Measurements from ENCODE around the gene IFNAR2. TPM values are rescaled to one million over a fixed set of nuclear protein-coding genes. Genes with fewer than 3 reads are reported as not detected.
"Not testable (repeated sequence)": the region's sequence is repeated elsewhere in the genome, so short reads cannot be mapped to it uniquely, and the experiment has no call there.

Gene IFNAR2
- total RNA-seq, 2 experiments from 2014 or later = 68.3 to 77.6 TPM

DNA sequence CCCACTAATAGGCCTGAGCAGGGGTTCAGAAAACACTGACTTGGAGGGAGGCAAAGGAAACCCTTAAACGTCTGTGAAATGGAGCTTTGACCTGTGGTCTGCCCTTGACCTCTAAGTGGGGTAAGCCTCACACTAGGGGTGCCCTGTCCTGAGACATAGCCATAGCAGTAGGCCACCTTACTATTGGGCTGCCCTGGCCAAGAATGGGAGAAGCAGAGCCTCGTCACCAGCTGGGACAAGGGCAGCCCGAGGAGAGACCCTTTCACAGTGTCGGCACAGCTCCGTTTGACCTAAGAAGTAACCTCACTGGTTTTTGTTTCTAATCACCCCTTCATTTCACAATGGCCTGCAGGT, 26.4 kb upstream of the IFNAR2 start:
- no peak overlapping the region for H3K4me3 Mint-ChIP-seq
- peaks cover 2% of the 10 kb centered on the region for H3K27me3 Mint-ChIP-seq
- ATAC-seq (ENCODE audit: low read depth) (no peak), DNase-seq (no peak)
- H3K4me1 Mint-ChIP-seq = peaks cover 48% of the 10 kb centered on the region
- peaks cover 7% of the 10 kb centered on the region for H3K9me3 Mint-ChIP-seq
- peaks cover 14% of the 10 kb centered on the region for H3K36me3 Mint-ChIP-seq
- H3K27ac Mint-ChIP-seq = no peak overlapping the region
- POLR2A ChIA-PET = interaction anchor here (2.4 to 2.8 kb wide), 2 partner anchors 122 to 158 kb away, joined by 8 to 11 read pairs; partner anchors contain the start of gene IFNAR1

GRCh38 chr21:33205476-33205875, 24.3 kb upstream of the IFNAR2 start:
- H3K36me3 Mint-ChIP-seq = peaks cover 19% of the 10 kb centered on the region
- peak overlapping the region; percentile 84 for H3K4me3 Mint-ChIP-seq
- DNase-seq = peak; percentile 50
- peak overlapping the region; percentile 94 for H3K27ac Mint-ChIP-seq
- no peaks in the 10 kb centered on the region for H3K27me3 Mint-ChIP-seq
- H3K4me1 Mint-ChIP-seq = peaks cover 40% of the 10 kb centered on the region
- H3K9me3 Mint-ChIP-seq = peaks cover 12% of the 10 kb centered on the region
- POLR2A ChIA-PET = interaction anchor here (0.6 to 2.8 kb wide), 11 partner anchors 8 to 377 kb away, joined by 3 to 11 read pairs (median 6); partner anchors contain the start of genes IFNAR1 and IL10RB
- peak; percentile 67 for ATAC-seq (ENCODE audit: low read depth)

DNA sequence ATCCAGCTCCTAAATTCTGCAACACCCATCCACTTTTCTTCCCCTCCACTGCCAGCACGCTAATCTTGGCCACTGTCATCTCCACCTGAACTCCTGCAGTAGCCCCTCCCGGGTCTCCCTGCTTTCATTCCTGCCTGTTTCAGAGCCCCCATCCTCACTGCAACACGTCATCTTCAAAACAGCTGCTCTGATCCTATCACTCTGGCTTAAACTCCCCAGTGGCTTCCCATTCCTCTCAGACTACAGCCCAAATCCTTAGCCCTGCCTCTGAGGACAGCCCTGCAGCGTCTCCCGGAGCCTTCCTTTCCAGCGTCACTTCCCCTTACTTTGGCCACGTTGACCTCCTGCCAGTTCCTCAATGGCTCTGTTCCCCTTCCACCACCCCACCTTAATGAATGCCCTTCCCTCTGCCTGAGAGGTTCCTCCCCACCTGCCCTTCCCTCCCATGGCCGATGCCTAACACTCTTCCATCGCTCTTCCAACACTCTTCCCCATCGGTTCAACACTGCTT, 22.9 kb upstream of the IFNAR2 start:
- Mint-ChIP-seq H3K27ac (peak overlapping the region; percentile 5), H3K9me3 (peaks cover 12% of the 10 kb centered on the region), H3K36me3 (peaks cover 21% of the 10 kb centered on the region), H3K27me3 (no peaks in the 10 kb centered on the region), H3K4me1 (peaks cover 43% of the 10 kb centered on the region), H3K4me3 (no peak overlapping the region)
- POLR2A ChIA-PET = interaction anchor here (1.0 kb wide), 1 partner anchor 155 kb away, joined by 3 read pairs; no protein-coding TSS in a partner anchor
- DNase-seq = no peak
- ATAC-seq (ENCODE audit: low read depth) = no peak

DNA sequence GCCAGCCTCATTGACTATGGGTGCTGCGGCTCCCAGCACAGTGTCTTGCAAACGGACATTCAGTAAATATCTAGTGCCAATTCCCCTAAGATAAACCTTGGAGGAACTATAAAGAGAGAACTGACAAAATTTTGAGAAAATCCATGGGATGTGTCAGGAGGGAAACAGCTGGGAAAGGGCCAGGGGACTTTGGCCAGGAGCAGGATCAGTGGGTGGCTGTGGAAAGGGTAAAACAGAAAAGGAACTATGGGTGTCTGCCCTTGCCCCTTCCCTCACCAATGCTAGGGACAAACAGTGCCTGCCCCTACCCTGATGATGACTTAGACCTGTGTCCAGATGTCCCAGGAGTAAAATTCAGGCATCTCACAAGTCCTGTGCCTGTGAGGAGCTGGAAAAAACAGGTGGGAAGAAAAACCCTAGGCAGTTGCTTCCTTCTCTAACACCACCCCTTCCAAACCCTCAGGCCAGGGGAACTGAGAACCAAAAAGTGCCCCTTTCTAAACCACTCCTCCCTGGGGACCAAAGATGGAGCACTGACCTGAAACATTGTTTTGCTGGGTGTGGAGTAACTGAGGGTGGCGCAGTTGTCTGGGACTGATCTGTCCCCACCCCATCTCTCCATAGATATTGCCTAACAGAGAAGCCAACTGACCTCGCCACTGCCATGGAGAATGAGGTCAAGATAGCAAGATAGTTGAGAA, 22.1 kb upstream of the IFNAR2 start:
- Mint-ChIP-seq H3K4me1 (peaks cover 46% of the 10 kb centered on the region), H3K9me3 (peaks cover 12% of the 10 kb centered on the region), H3K27ac (peak overlapping the region; percentile 5), H3K27me3 (no peaks in the 10 kb centered on the region), H3K4me3 (no peak overlapping the region), H3K36me3 (peaks cover 23% of the 10 kb centered on the region)
- DNase-seq (no peak), ATAC-seq (ENCODE audit: low read depth) (no peak)
- POLR2A ChIA-PET = no interaction called here

DNA sequence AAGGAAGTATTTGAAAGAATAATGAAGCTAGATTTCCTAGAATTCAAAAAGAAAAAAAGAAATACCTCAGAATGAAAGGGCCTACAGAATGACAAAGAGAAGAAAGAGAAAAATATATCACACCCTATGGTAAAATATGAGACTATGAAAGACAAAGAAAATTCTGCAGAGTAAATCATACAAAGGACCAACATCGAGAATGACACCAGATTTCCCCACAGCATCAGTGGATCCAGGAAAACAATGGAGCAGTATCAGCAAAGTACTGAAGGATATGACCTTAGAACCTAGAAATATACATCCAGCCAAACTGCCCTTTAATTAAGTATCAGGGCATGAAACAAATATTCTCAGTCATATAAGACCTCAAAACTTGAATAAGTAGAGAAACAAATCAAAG, 21.2 kb upstream of the IFNAR2 start:
- POLR2A ChIA-PET = no interaction called here
- Mint-ChIP-seq H3K9me3 (peaks cover 12% of the 10 kb centered on the region), H3K4me3 (no peak overlapping the region), H3K4me1 (peaks cover 47% of the 10 kb centered on the region), H3K27me3 (no peaks in the 10 kb centered on the region), H3K36me3 (peaks cover 23% of the 10 kb centered on the region), H3K27ac (no peak overlapping the region)
- ATAC-seq (ENCODE audit: low read depth) (no peak), DNase-seq (no peak)

- no peak for DNase-seq
- POLR2A ChIA-PET = interaction anchor here (0.7 to 1.3 kb wide), 2 partner anchors 55 to 440 kb away, joined by 5 to 8 read pairs; partner anchors contain the start of genes IL10RB and PAXBP1
- ATAC-seq (ENCODE audit: low read depth) = no peak
- H3K4me1 Mint-ChIP-seq = peaks cover 45% of the 10 kb centered on the region
- H3K36me3 Mint-ChIP-seq = peaks cover 26% of the 10 kb centered on the region
- H3K27ac Mint-ChIP-seq = peak overlapping the region; percentile 3
- peak overlapping the region; percentile 28 for H3K4me3 Mint-ChIP-seq
- no peaks in the 10 kb centered on the region for H3K27me3 Mint-ChIP-seq
- peaks cover 12% of the 10 kb centered on the region for H3K9me3 Mint-ChIP-seq
Measured at GRCh38 chr21:33211305-33211704, 18.4 kb upstream of the IFNAR2 start.

- DNase-seq = no peak
- Mint-ChIP-seq H3K9me3 (peaks cover 12% of the 10 kb centered on the region), H3K36me3 (peaks cover 26% of the 10 kb centered on the region), H3K4me1 (peaks cover 48% of the 10 kb centered on the region), H3K27me3 (no peaks in the 10 kb centered on the region), H3K4me3 (peak overlapping the region; percentile 81), H3K27ac (peak overlapping the region; percentile 91)
- POLR2A ChIA-PET = interaction anchor here (1.0 to 1.3 kb wide), 2 partner anchors 20 to 54 kb away, joined by 3 to 5 read pairs; partner anchors contain the start of gene IL10RB
- ATAC-seq (ENCODE audit: low read depth) = no peak
Measured at GRCh38 chr21:33211732-33212131, 18.0 kb upstream of the IFNAR2 start.

DNA sequence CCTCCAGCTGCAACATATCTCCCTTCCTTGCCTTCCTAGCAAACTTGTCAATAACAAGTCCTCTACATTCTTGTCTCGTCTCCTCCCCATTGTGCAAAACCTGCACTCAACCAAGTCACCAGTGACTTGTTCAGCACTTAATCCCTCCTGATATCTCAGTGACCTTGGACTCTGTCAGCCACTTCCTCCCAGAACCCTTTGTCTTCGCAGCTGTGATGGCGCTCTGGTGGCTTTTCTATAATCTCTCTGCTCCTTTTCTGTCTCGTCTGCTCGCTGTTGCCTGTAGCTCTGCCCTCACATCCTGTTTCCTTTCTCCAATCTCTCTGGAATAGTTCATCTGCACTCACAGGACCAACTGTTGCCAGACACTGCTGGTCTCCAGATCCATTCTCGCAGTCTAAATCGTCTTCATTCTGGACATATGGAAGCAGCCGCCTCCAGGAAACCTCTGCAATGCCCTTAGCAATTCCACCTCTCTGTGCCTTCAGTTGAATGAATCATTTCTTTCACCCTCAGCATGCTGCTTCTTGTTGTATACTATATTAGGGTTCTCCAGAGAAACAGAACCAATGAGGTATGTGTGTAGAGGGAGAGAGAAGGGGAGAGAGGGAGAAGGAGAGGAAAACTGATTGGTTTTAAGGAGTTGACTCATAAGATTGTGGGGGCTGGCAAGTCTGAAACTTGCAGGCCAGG, 17.4 kb upstream of the IFNAR2 start:
- Mint-ChIP-seq H3K36me3 (peaks cover 22% of the 10 kb centered on the region), H3K9me3 (peaks cover 10% of the 10 kb centered on the region), H3K4me3 (peak overlapping the region; percentile 81), H3K27me3 (no peaks in the 10 kb centered on the region), H3K27ac (peak overlapping the region; percentile 91), H3K4me1 (peaks cover 47% of the 10 kb centered on the region)
- no peak for DNase-seq
- POLR2A ChIA-PET = interaction anchor here (1.0 to 1.3 kb wide), 2 partner anchors 20 to 54 kb away, joined by 3 to 5 read pairs; partner anchors contain the start of gene IL10RB
- ATAC-seq (ENCODE audit: low read depth) = peak; percentile 30

GRCh38 chr21:33214056-33214455, 15.7 kb upstream of the IFNAR2 start:
- ATAC-seq (ENCODE audit: low read depth) (no peak), DNase-seq (no peak)
- peaks cover 51% of the 10 kb centered on the region for H3K4me1 Mint-ChIP-seq
- no peak overlapping the region for H3K4me3 Mint-ChIP-seq
- no peaks in the 10 kb centered on the region for H3K27me3 Mint-ChIP-seq
- POLR2A ChIA-PET = interaction anchor here (0.7 kb wide), 1 partner anchor 9 kb away, joined by 5 read pairs; no protein-coding TSS in a partner anchor
- H3K9me3 Mint-ChIP-seq = peaks cover 2% of the 10 kb centered on the region
- peak overlapping the region; percentile 5 for H3K27ac Mint-ChIP-seq
- H3K36me3 Mint-ChIP-seq = peaks cover 18% of the 10 kb centered on the region

DNA sequence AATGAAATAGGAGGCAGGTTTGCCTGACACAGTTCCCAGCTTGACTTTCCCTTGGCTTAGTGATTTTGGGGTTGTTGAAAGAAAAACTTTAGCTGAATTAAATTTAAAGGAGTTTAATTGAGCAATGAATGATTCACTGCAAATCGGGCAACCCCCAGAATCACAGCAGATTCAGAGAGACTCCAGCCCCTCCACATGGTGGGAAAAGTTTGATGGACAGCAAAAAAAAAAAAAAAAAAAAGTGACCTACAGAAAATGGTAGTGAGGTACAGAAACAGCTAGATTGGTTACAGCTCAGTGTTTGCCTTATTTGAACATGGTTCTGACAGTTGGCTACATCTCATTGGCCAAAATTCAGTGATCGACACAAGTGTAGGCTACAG, 12.6 kb upstream of the IFNAR2 start:
- no peak overlapping the region for H3K27ac Mint-ChIP-seq
- no peak overlapping the region for H3K4me3 Mint-ChIP-seq
- peaks cover 22% of the 10 kb centered on the region for H3K36me3 Mint-ChIP-seq
- DNase-seq (no peak), ATAC-seq (ENCODE audit: low read depth) (no peak)
- peaks cover 50% of the 10 kb centered on the region for H3K4me1 Mint-ChIP-seq
- H3K9me3 Mint-ChIP-seq = peaks cover 5% of the 10 kb centered on the region
- no peaks in the 10 kb centered on the region for H3K27me3 Mint-ChIP-seq
- POLR2A ChIA-PET = interaction anchor here (0.6 to 1.1 kb wide), 2 partner anchors 11 to 21 kb away, joined by 4 to 5 read pairs; no protein-coding TSS in a partner anchor

DNA sequence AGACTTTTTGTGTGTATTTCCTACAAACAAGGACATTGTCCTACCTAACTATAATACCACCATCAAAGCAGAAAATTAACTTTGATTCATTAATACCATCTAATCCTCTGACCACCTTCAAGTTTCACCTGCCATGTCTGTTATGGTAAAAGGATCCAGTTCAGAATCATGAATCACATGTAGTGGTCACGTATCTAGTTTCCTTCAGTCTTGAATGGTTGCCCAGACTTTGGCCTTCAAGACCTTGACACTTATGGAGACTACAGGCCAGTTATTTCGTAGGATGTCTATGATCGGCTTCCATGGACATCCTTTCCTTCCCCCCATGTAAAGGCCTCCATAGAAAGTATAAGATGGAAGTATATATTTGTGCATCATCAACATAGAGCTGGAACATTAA, 10.4 kb upstream of the IFNAR2 start:
- no peak for DNase-seq
- no peak overlapping the region for H3K27ac Mint-ChIP-seq
- no peak overlapping the region for H3K4me3 Mint-ChIP-seq
- POLR2A ChIA-PET = interaction anchor here (0.6 to 1.3 kb wide), 3 partner anchors 11 to 142 kb away, joined by 4 read pairs; no protein-coding TSS in a partner anchor
- peaks cover 34% of the 10 kb centered on the region for H3K4me1 Mint-ChIP-seq
- H3K36me3 Mint-ChIP-seq = peaks cover 22% of the 10 kb centered on the region
- peaks cover 12% of the 10 kb centered on the region for H3K9me3 Mint-ChIP-seq
- no peaks in the 10 kb centered on the region for H3K27me3 Mint-ChIP-seq
- ATAC-seq (ENCODE audit: low read depth) = no peak

DNA sequence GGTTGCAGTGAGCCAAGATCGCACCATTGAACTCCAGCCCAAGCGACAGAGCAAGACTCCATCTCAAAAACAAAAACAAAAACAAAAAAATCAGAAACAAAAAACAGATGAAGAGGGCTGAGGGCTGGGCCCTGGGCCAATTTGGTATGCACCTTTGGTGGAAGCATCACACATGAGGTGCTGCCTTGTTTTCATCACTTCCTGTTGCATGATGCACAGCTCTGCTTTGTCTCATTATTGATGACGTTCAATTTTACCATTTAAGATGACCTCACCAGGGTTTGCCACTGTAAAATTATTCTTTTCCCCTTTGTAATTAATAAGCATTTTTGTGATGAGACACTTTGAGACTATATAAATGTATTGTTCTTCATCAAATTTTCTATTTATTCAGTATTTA, 9.8 kb upstream of the IFNAR2 start:
- ATAC-seq (ENCODE audit: low read depth) (no peak), DNase-seq (no peak)
- Mint-ChIP-seq H3K9me3 (peaks cover 12% of the 10 kb centered on the region), H3K4me3 (no peak overlapping the region), H3K36me3 (peaks cover 19% of the 10 kb centered on the region), H3K27ac (no peak overlapping the region), H3K4me1 (peaks cover 31% of the 10 kb centered on the region), H3K27me3 (no peaks in the 10 kb centered on the region)
- POLR2A ChIA-PET = interaction anchor here (1.3 kb wide), 1 partner anchor 10 kb away, joined by 4 read pairs; no protein-coding TSS in a partner anchor

DNA sequence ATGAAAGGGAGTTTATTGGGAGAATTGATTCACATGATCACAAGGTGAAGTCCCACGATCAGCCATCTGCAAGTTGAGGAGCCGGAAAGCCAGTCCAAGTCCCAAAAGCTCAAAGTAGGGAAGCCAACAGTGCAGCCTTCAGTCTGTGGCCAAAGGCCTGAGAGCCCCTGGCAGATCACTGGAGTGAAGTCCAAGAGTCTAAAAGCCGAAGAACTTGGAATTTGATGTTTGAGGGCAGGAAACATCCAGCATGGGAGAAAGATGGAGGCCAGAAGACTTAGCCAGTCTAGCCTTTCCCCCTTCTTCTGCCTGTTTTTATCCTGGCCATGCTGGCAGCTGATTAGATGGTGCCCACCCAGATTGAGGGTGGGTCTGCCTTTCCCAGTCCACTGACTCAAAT, 4.4 kb upstream of the IFNAR2 start:
- DNase-seq; H3K9me3 Mint-ChIP-seq; H3K4me3 Mint-ChIP-seq; H3K27me3 Mint-ChIP-seq; POLR2A ChIA-PET; H3K27ac Mint-ChIP-seq; ATAC-seq (ENCODE audit: low read depth): not testable (repeated sequence)
- Mint-ChIP-seq H3K36me3 (peaks cover 12% of the 10 kb centered on the region), H3K4me1 (peaks cover 13% of the 10 kb centered on the region)

Data from activated naive CD8-positive, alpha-beta T cell treated with anti-CD3 and anti-CD28 coated beads, Interleukin-2, amount 10 ng/mL, durations not matched to agents 7 days and 5 days (primary cell).